DND-41 (cell line): ENCODE data around the gene PRR23E.

ENCODE experiments used
- ATAC-seq: fragments of 200-7000 bp; cut with Tn5 transposase; 3 replicates; pipeline ENCODE4 v1.9.1; 2021; ENCODE audit warnings: low read depth; ENCODE audit not compliant: insufficient read depth
- DNase-seq: peaks from one replicate; pipeline ENCODE4 v3.0.0-alpha.2; 2020
- H2AFZ ChIP-seq: 2 replicates; pipeline ENCODE4 v1.6.0; 2012; ENCODE audit warnings: low read depth, low read length
- H3K27ac ChIP-seq: 2 replicates; pipeline ENCODE4 v1.5.1; 2012; ENCODE audit warnings: low read length, inconsistent platforms
- H3K27me3 ChIP-seq: fragments of 200-600 bp; sonication (generic); 2 replicates; pipeline ENCODE4 v1.6.0; 2012; ENCODE audit warnings: low read length, mild to moderate bottlenecking, inconsistent platforms; ENCODE audit not compliant: insufficient read depth, poor library complexity
- H3K36me3 ChIP-seq: 2 replicates; pipeline ENCODE4 v1.5.1; 2012; ENCODE audit warnings: low read length, inconsistent platforms; ENCODE audit not compliant: insufficient read depth
- H3K4me1 ChIP-seq: 2 replicates; pipeline ENCODE4 v1.5.1; 2012; ENCODE audit warnings: mild to moderate bottlenecking, low read length; ENCODE audit not compliant: insufficient read depth
- H3K4me2 ChIP-seq: 2 replicates; pipeline ENCODE4 v1.6.0; 2012; ENCODE audit warnings: mild to moderate bottlenecking, moderate library complexity, low read length, inconsistent platforms; ENCODE audit not compliant: insufficient read depth
- H3K4me3 ChIP-seq, 2 experiments: fragments of 200-600 bp in 1 of 2; shearing (Covaris generic) in 1 of 2; 2 replicates each; pipeline ENCODE4 v1.5.1; 2012 to 2016; ENCODE audit warnings: inconsistent platforms in 2 of 2, low read length in 2 of 2, mild to moderate bottlenecking in 2 of 2, low read depth in 1 of 2, moderate library complexity in 1 of 2
- H3K79me2 ChIP-seq: 2 replicates; pipeline ENCODE4 v1.6.0; 2012; ENCODE audit warnings: low read length, inconsistent platforms; ENCODE audit not compliant: insufficient read depth
- H3K9ac ChIP-seq: 2 replicates; pipeline ENCODE4 v1.6.0; 2012; ENCODE audit warnings: low read depth, mild to moderate bottlenecking, inconsistent platforms, low read length, moderate library complexity
- H3K9me3 ChIP-seq: 2 replicates; pipeline ENCODE4 v1.5.1; 2012; ENCODE audit warnings: low read length, moderate library complexity, mild to moderate bottlenecking, inconsistent platforms; ENCODE audit not compliant: insufficient read depth, severe bottlenecking
- H4K20me1 ChIP-seq: 2 replicates; pipeline ENCODE4 v1.6.0; 2012; ENCODE audit warnings: low read length; ENCODE audit not compliant: insufficient read depth
- CTCF ChIP-seq: IDR thresholded peaks from 2 replicates; pipeline ENCODE4 v1.5.1; 2012; ENCODE audit warnings: borderline replicate concordance, low read length, moderate library complexity, mild to moderate bottlenecking; ENCODE audit not compliant: poor library complexity, severe bottlenecking; ENCODE audit errors: extremely low read depth
- EZH2 ChIP-seq: IDR thresholded peaks from 3 replicates; pipeline ENCODE4 v1.6.1; 2012; ENCODE audit warnings: borderline replicate concordance, low read depth, mild to moderate bottlenecking, moderate library complexity, low read length, inconsistent platforms; ENCODE audit not compliant: severe bottlenecking

Gene PRR23E

GRCh38 chr3:127193775-127194174, 844 bp downstream of the PRR23E start:
- Histone ChIP-seq H3K9ac (no peak overlapping the region), H3K36me3 (no peaks in the 10 kb centered on the region), H4K20me1 (no peaks in the 10 kb centered on the region), H3K4me1 (no peaks in the 10 kb centered on the region), H3K27ac (no peak overlapping the region), H3K4me2 (no peak overlapping the region), H3K4me3 (no peak overlapping the region), H3K79me2 (no peaks in the 10 kb centered on the region), H2AFZ (no peak overlapping the region), H3K27me3 (no peaks in the 10 kb centered on the region), H3K9me3 (peaks cover 16% of the 10 kb centered on the region)
- TF ChIP-seq EZH2 (no peak), CTCF (no peak)
- DNase-seq: no peak
- ATAC-seq: no peak

- Histone ChIP-seq H3K4me3 (no peak overlapping the region), H3K36me3 (no peaks in the 10 kb centered on the region), H3K27ac (no peak overlapping the region), H3K9ac (no peak overlapping the region), H4K20me1 (no peaks in the 10 kb centered on the region), H2AFZ (no peak overlapping the region), H3K4me2 (no peak overlapping the region), H3K79me2 (no peaks in the 10 kb centered on the region), H3K4me1 (no peaks in the 10 kb centered on the region), H3K27me3 (no peaks in the 10 kb centered on the region), H3K9me3 (peaks cover 16% of the 10 kb centered on the region)
- DNase-seq (no peak), ATAC-seq (no peak)
- no peak for TF ChIP-seq EZH2
- TF ChIP-seq CTCF: no peak
These were observed 1.8 kb downstream of the PRR23E start for GRCh38 chr3:127194601-127195187.

GRCh38 chr3:127195417-127195816, 2.5 kb downstream of the PRR23E start:
- TF ChIP-seq CTCF (no peak), EZH2 (no peak)
- Histone ChIP-seq H3K4me2 (no peak overlapping the region), H4K20me1 (no peaks in the 10 kb centered on the region), H3K4me1 (no peaks in the 10 kb centered on the region), H3K27ac (no peak overlapping the region), H3K9me3 (peaks cover 16% of the 10 kb centered on the region), H3K27me3 (no peaks in the 10 kb centered on the region), H3K9ac (no peak overlapping the region), H3K36me3 (no peaks in the 10 kb centered on the region), H2AFZ (no peak overlapping the region), H3K4me3 (no peak overlapping the region), H3K79me2 (no peaks in the 10 kb centered on the region)
- ATAC-seq (no peak), DNase-seq (no peak)

- Histone ChIP-seq H3K9me3 (peaks cover 10% of the 10 kb centered on the region), H3K27ac (no peak overlapping the region), H3K36me3 (no peaks in the 10 kb centered on the region), H3K27me3 (no peaks in the 10 kb centered on the region), H3K4me3 (no peak overlapping the region), H3K79me2 (no peaks in the 10 kb centered on the region), H2AFZ (no peak overlapping the region), H4K20me1 (no peaks in the 10 kb centered on the region), H3K9ac (no peak overlapping the region), H3K4me1 (no peaks in the 10 kb centered on the region), H3K4me2 (no peak overlapping the region)
- DNase-seq (no peak), ATAC-seq (no peak)
- TF ChIP-seq EZH2 (no peak), CTCF (no peak)
These were observed 3.1 kb downstream of the PRR23E start for GRCh38 chr3:127196002-127196401.
